Lung microvascular endothelial cell (primary cell): ENCODE measurements around the gene GJB5. TPM values are rescaled to one million over a fixed set of nuclear protein-coding genes. Genes with fewer than 3 reads are reported as not detected.
"Not testable (repeated sequence)": the region's sequence is repeated elsewhere in the genome, so short reads cannot be mapped to it uniquely, and the experiment has no call there.

Source experiments
- DNase-seq, 2 donors: peaks; one replicate each; pipeline versions ENCODE4 v3.0.0 to v3.0.0-alpha.2; 2010; ENCODE audit warnings: low read depth in 2 of 2
- total RNA-seq: library from RNA; depleted of rRNA; stranded (reverse); fragments of >200 nt; gene quantifications from 2 replicates; pipeline ENCODE4 v1.2.1, GENCODE V29; 2014

GJB5 gene
- total RNA-seq, 1 donor from 2014 or later, result not detected

- DNase-seq, result no peak
Observed at GRCh38 chr1:34745666-34746065, 9.2 kb upstream of the GJB5 start.

GRCh38 chr1:34746101-34746500, 8.7 kb upstream of the GJB5 start:
- DNase-seq, result no peak

GRCh38 chr1:34746785-34747637, 7.8 kb upstream of the GJB5 start:
- no peak for DNase-seq

- DNase-seq, result no peak
Observed at GRCh38 chr1:34747638-34747941, 7.3 kb upstream of the GJB5 start.

GRCh38 chr1:34749992-34750391, 4.9 kb upstream of the GJB5 start:
- no peak for DNase-seq

- no peak for DNase-seq
Observed at GRCh38 chr1:34750610-34751009, 4.2 kb upstream of the GJB5 start.

GRCh38 chr1:34753163-34753562, 1.7 kb upstream of the GJB5 start:
- DNase-seq, result no peak

GRCh38 chr1:34755961-34756360, 1.1 kb downstream of the GJB5 start:
- no peak for DNase-seq

GRCh38 chr1:34757386-34757785, 2.5 kb downstream of the GJB5 start:
- DNase-seq, result no peak

- DNase-seq, result no peak
Observed at GRCh38 chr1:34758751-34759150, 3.9 kb downstream of the GJB5 start.

GRCh38 chr1:34759503-34760357, 4.9 kb downstream of the GJB5 start, which contains the start of gene GJB4:
Gene GJB4 (plus strand): TSS chr1:34759740. CDS start chr1:34761255, 1,515 bp downstream.
- no peak for DNase-seq

GRCh38 chr1:34761176-34761761, 6.4 kb downstream of the GJB5 start:
- no peak for DNase-seq

- no peak for DNase-seq
Observed at GRCh38 chr1:34761776-34762307, 7.0 kb downstream of the GJB5 start.

- no peak for DNase-seq
Observed at GRCh38 chr1:34762474-34763141, 7.8 kb downstream of the GJB5 start.

GRCh38 chr1:34763142-34763781, 8.4 kb downstream of the GJB5 start:
- DNase-seq, result peak in 1 of 2 donors; percentile 12

GRCh38 chr1:34768856-34769255, 14.0 kb downstream of the GJB5 start:
- DNase-seq, result no peak

GRCh38 chr1:34770891-34771504, 16.2 kb downstream of the GJB5 start:
- no peak for DNase-seq

- DNase-seq, result no peak
Observed at GRCh38 chr1:34771573-34772371, 16.9 kb downstream of the GJB5 start.

- DNase-seq, result not testable (repeated sequence)
Observed at GRCh38 chr1:34773114-34773513, 18.3 kb downstream of the GJB5 start.

GRCh38 chr1:34774957-34775356, 20.1 kb downstream of the GJB5 start:
- no peak for DNase-seq
